Stimulated activated CD4-positive, alpha-beta T cell treated with anti-CD3 and anti-CD28 coated beads, Interleukin-2, amount 100 ng/mL, for 48 hours (primary cell): ENCODE measurements around the gene SFTPD.
"Not testable (repeated sequence)": the region's sequence is repeated elsewhere in the genome, so short reads cannot be mapped to it uniquely, and the experiment has no call there.

Source experiments
- DNase-seq, 2 donors: peaks; one replicate each; pipeline ENCODE4 v3.0.0-alpha.2; 2020

SFTPD gene

GRCh38 chr10:79923669-79924068, 25.2 kb downstream of the SFTPD start:
- DNase-seq, result no peak

- no peak for DNase-seq
Measured at GRCh38 chr10:79923145-79923544, 25.8 kb downstream of the SFTPD start.

- DNase-seq, result not testable (repeated sequence)
Measured at GRCh38 chr10:79922011-79922412, 26.9 kb downstream of the SFTPD start.

- not testable (repeated sequence) for DNase-seq
Measured at GRCh38 chr10:79915838-79916237, 33.1 kb downstream of the SFTPD start.

- DNase-seq, result not testable (repeated sequence)
Measured at GRCh38 chr10:79914512-79914911, 34.4 kb downstream of the SFTPD start.

GRCh38 chr10:79910836-79911235, 38.1 kb downstream of the SFTPD start:
- DNase-seq, result no peak

- DNase-seq, result no peak
Measured at GRCh38 chr10:79910344-79910743, 38.6 kb downstream of the SFTPD start.

GRCh38 chr10:79905322-79906314, 43.3 kb downstream of the SFTPD start:
- DNase-seq, result no peak

GRCh38 chr10:79904671-79905321, 44.1 kb downstream of the SFTPD start:
- peak; percentile 39 to 52 for DNase-seq

GRCh38 chr10:79901571-79901970, 47.3 kb downstream of the SFTPD start:
- DNase-seq, result not testable (repeated sequence)

- DNase-seq, result no peak
Measured at GRCh38 chr10:79898597-79899325, 50.1 kb downstream of the SFTPD start.

GRCh38 chr10:79892896-79893295, 56.0 kb downstream of the SFTPD start:
- not testable (repeated sequence) for DNase-seq

GRCh38 chr10:79890469-79890868, 58.4 kb downstream of the SFTPD start:
- no peak for DNase-seq

GRCh38 chr10:79888984-79889383, 59.9 kb downstream of the SFTPD start:
- DNase-seq, result not testable (repeated sequence)
